LNCaP clone FGC (cell line): ENCODE data around the gene DNM3.

ENCODE experiments used
- DNase-seq: peaks from one replicate; pipeline ENCODE4 v3.0.0-alpha.2; 2011; ENCODE audit warnings: low read depth
- H3K4me3 ChIP-seq: 2 replicates; pipeline ENCODE4 v1.5.1; 2011; ENCODE audit warnings: mild to moderate bottlenecking, low read depth, low read length, control low read depth
- CTCF ChIP-seq: IDR thresholded peaks from 2 replicates; pipeline ENCODE4 v1.5.1; 2012; ENCODE audit warnings: mild to moderate bottlenecking; ENCODE audit not compliant: control insufficient read depth, insufficient read depth; ENCODE audit errors: extremely low read depth

The DNM3 gene

DNA sequence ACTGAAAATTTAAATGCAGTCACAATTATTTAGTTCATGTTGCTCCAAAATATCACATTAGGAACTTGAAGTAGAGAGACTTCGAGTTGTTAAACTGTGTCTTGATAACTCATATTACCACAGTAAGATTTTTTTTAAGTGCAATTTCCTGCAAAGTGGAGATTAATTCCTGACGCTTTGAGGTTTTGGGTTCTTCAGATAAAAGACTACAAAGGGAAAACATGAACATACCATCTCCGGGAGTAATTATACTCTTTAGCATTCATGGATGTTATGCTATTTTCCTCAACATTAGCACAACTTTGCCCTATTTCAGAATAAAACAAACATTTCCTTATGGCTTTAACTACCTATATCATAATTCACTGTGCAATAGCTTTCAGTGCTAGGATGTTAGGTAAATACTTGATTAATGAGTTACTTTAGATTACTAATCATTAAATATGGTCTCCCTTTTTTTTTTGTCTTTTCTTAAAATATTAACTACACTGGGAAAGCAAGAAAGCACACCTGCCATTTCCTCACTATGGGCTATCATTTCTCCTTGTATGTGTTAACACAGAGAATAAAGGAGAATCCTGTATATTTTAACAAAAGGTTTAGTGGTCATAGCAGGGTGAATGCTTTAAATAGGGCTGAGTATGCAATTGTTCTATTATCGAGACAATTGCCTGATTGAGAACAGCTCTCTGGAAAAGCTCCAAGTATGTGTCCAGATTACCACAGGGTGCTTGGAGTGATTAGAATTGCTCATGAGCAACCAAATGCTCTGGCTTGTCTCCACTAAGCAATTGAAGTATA is 326.7 kb downstream of the DNM3 start:
- no peak for TF ChIP-seq CTCF
- H3K4me3 ChIP-seq = no peak overlapping the region
- DNase-seq = no peak

- TF ChIP-seq CTCF = no peak
- DNase-seq = no peak
- no peak overlapping the region for H3K4me3 ChIP-seq
These were observed 327.2 kb downstream of the DNM3 start for GRCh38 chr1:172168597-172168872.

- TF ChIP-seq CTCF = no peak
- DNase-seq = no peak
These were observed 328.5 kb downstream of the DNM3 start for GRCh38 chr1:172169836-172170235.

GRCh38 chr1:172172352-172172831 is 331.1 kb downstream of the DNM3 start:
- H3K4me3 ChIP-seq = no peak overlapping the region
- DNase-seq = no peak
- TF ChIP-seq CTCF = no peak

More at GRCh38 chr1:172169836-172170235, 328.5 kb downstream of the DNM3 start:
- no peak overlapping the region for H3K4me3 ChIP-seq

DNA sequence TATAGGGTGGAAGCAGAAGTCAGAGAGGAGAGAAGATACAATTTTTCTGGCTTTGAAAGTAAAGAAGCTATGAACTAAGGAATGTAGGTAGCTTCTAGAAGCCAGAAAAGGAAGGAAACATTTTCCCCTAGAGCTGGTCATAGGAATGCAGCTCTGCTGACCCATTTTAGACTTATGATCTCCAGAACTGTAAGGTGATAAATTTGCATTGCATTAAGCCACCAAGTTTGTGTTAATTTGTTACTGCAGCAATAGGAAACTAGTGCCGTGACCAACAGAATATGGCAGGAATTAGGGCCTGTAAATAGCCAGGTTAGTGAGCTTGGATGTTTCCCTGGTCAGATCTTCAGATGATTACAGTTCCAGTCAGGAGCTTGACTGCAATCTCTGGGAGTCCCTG is 334.9 kb downstream of the DNM3 start:
- no peak for DNase-seq
- no peak overlapping the region for H3K4me3 ChIP-seq
- no peak for TF ChIP-seq CTCF

GRCh38 chr1:172177849-172178248 is 336.6 kb downstream of the DNM3 start:
- TF ChIP-seq CTCF = no peak
- H3K4me3 ChIP-seq = no peak overlapping the region
- peak; percentile 76 for DNase-seq

DNA sequence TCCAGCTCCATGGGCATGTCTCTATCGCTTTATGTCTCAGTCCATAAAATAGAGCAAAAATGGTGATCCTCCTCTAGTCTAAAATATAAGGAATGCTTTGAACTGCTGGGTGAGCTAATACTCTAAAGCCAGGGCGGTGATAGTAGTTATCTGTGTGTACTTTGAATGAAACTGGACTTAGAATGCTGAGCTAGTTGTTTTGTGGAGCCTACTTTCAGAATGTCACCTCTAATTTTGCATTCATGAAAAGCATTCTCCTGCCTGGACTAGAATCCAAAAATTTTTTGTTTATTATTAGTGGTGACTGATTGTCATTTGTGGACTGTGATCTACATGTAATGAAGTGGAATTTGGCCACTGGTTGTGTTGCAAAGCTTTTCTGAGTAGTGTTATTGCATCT is 337.6 kb downstream of the DNM3 start:
- no peak overlapping the region for H3K4me3 ChIP-seq
- no peak for DNase-seq
- no peak for TF ChIP-seq CTCF
